CD14-positive monocyte (primary cell): Measurements from ENCODE around the gene RAB3D. TPM values are rescaled to one million over a fixed set of nuclear protein-coding genes. Genes with fewer than 3 reads are reported as not detected.

Experiments used
- DNase-seq, 3 donors: peaks; one replicate each; pipeline ENCODE4 v3.0.0-alpha.2; 2011 to 2022
- H2AFZ ChIP-seq: 2 replicates; pipeline ENCODE4 v1.6.0; 2012; ENCODE audit warnings: mild to moderate bottlenecking, low read depth, low read length, inconsistent platforms; ENCODE audit not compliant: insufficient read depth, poor library complexity, severe bottlenecking
- H3K27ac ChIP-seq, 2 donors: 1 replicate in 1 of 2; 2 replicates in 1 of 2; pipeline ENCODE4 v1.5.1; 2012 to 2013; ENCODE audit warnings: low read length in 2 of 2, control low read depth in 1 of 2, inconsistent platforms in 1 of 2, low read depth in 1 of 2, mild to moderate bottlenecking in 1 of 2
- H3K27me3 ChIP-seq, 2 donors: one replicate each; pipeline versions ENCODE4 v1.6.0 to v1.6.1; 2011 to 2013; ENCODE audit warnings: low read length in 2 of 2; ENCODE audit not compliant: control insufficient read depth in 2 of 2, insufficient read depth in 2 of 2
- H3K36me3 ChIP-seq, 2 donors: replicated peaks in 1 of 2; 1 replicate in 1 of 2; 2 replicates in 1 of 2; pipeline versions ENCODE4 v1.5.1 to v1.6.1; 2012 to 2013; ENCODE audit warnings: low read length in 2 of 2, control low read depth in 1 of 2, inconsistent platforms in 1 of 2, mild to moderate bottlenecking in 1 of 2; ENCODE audit not compliant: insufficient read depth in 2 of 2, control insufficient read depth in 1 of 2
- H3K4me1 ChIP-seq, 2 donors: 1 replicate in 1 of 2; 2 replicates in 1 of 2; pipeline versions ENCODE4 v1.5.1 to v1.6.1; 2012 to 2013; ENCODE audit warnings: low read length in 2 of 2, control low read depth in 1 of 2, inconsistent platforms in 1 of 2, mild to moderate bottlenecking in 1 of 2, moderate library complexity in 1 of 2; ENCODE audit not compliant: insufficient read depth in 2 of 2, control insufficient read depth in 1 of 2
- H3K4me2 ChIP-seq: replicated peaks from 2 replicates; pipeline ENCODE3; 2012; ENCODE audit warnings: low read length, moderate library complexity, mild to moderate bottlenecking; ENCODE audit not compliant: poor library complexity, severe bottlenecking; ENCODE audit errors: extremely low read depth
- H3K4me3 ChIP-seq, 3 experiments: fragments of 200-600 bp in 1 of 3; sonication (generic) in 1 of 3; replicated peaks in 1 of 3; 1 replicate in 2 of 3; 2 replicates in 1 of 3; pipeline ENCODE4 v1.5.1; 2011 to 2013; ENCODE audit warnings: low read length in 3 of 3, mild to moderate bottlenecking in 3 of 3, control low read depth in 2 of 3, low read depth in 2 of 3, inconsistent platforms in 1 of 3, moderate library complexity in 1 of 3
- H3K79me2 ChIP-seq: 2 replicates; pipeline ENCODE4 v1.6.0; 2012; ENCODE audit warnings: mild to moderate bottlenecking, control low read depth, inconsistent platforms, low read length, moderate library complexity; ENCODE audit not compliant: insufficient read depth
- H3K9ac ChIP-seq: 2 replicates; pipeline ENCODE4 v1.6.0; 2017; ENCODE audit warnings: low read length, mild to moderate bottlenecking; ENCODE audit not compliant: insufficient read depth, poor library complexity, severe bottlenecking
- H3K9me3 ChIP-seq, 2 donors: replicated peaks in 1 of 2; 1 replicate in 1 of 2; 2 replicates in 1 of 2; pipeline versions ENCODE4 v1.5.1 to v1.6.1; 2012 to 2013; ENCODE audit warnings: low read length in 2 of 2, control low read depth in 1 of 2; ENCODE audit not compliant: control insufficient read depth in 1 of 2, insufficient read depth in 1 of 2
- H4K20me1 ChIP-seq: 2 replicates; pipeline ENCODE4 v1.6.0; 2012; ENCODE audit warnings: mild to moderate bottlenecking, low read length, control low read depth, moderate library complexity; ENCODE audit not compliant: insufficient read depth
- H3K27ac Mint-ChIP-seq, 7 donors: one replicate each; pipeline ENCODE4 v1.8.0; 2020; ENCODE audit warnings: mild to moderate bottlenecking in 7 of 7, mixed read lengths in 7 of 7, moderate library complexity in 6 of 7, inconsistent platforms in 2 of 7
- H3K27me3 Mint-ChIP-seq, 3 donors: one replicate each; pipeline ENCODE4 v1.8.0; 2021 to 2022; ENCODE audit warnings: low read depth in 3 of 3, mild to moderate bottlenecking in 3 of 3, mixed read lengths in 3 of 3, moderate library complexity in 3 of 3, inconsistent platforms in 1 of 3
- H3K36me3 Mint-ChIP-seq, 2 donors: one replicate each; pipeline ENCODE4 v1.8.0; 2020; ENCODE audit warnings: mixed read lengths in 2 of 2, inconsistent platforms in 1 of 2, mild to moderate bottlenecking in 1 of 2
- H3K4me1 Mint-ChIP-seq: one replicate; pipeline ENCODE4 v1.8.0; 2020; ENCODE audit warnings: mild to moderate bottlenecking, mixed read lengths
- H3K4me3 Mint-ChIP-seq, 2 donors: one replicate each; pipeline ENCODE4 v1.8.0; 2020; ENCODE audit warnings: mild to moderate bottlenecking in 2 of 2, mixed read lengths in 2 of 2, moderate library complexity in 1 of 2
- H3K9me3 Mint-ChIP-seq, 7 donors: one replicate each; pipeline ENCODE4 v1.8.0; 2020 to 2022; ENCODE audit warnings: mixed read lengths in 7 of 7, mild to moderate bottlenecking in 6 of 7, moderate library complexity in 6 of 7, inconsistent platforms in 2 of 7
- WGBS: methylation state at CpG from one replicate; pipeline ENCODE4 v1.1.5; 2013; ENCODE audit warnings: missing lambda C conversion rate; ENCODE audit not compliant: insufficient coverage; 5-methylcytosine and 5-hydroxymethylcytosine counted together
- intact Hi-C, 2 donors: fragments of 100-400 bp; cut with micrococcal nuclease; formaldehyde crosslinking; loops; one replicate each; pipeline versions ENCODE4 v1.15.0 to v1.15.1; 2023
- polyA plus RNA-seq, 3 donors: library from polyadenylated mRNA; depleted of rRNA in 1 of 3; unstranded in 2 of 3; stranded (reverse) in 1 of 3; fragments of 300-500 nt in 2 of 3; fragments of >200 nt in 1 of 3; fragmentation: Illumina TruSeq in 2 of 3; gene quantifications; 1 replicate in 2 of 3; 2 replicates in 1 of 3; pipeline ENCODE4 v1.2.3, GENCODE V29; 2012 to 2021
- TF ChIP-seq, protein P1 (sequence below): fragments of 200-600 bp; IDR thresholded peaks from one replicate; pipeline ENCODE4 v1.8.0; 2022; ENCODE audit warnings: antibody characterized with exemption, mild to moderate bottlenecking

The RAB3D gene
- polyA plus RNA-seq, 3 donors = 52.9 to 78.1 (median 60.8) TPM

DNA sequence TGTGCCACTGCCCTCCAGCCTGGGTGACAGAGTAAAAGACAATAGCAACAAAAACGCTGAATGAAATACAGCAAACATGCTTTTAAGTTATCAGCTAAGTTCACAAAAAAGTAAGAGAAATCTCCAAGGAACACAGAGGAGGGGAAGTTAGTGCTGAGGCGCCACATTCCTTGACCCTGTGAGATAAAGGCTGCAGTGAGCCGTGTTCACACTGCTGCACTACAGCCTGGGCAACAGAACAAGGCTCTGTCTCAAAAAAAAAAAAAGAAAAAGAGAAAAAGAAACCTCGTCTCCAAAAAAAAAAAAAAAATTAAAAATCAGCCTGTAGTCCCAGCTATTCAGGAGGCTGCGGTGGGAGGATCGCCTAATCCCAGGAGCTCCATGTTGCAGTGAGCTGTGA is 60.8 kb downstream of the RAB3D start:
- Mint-ChIP-seq H3K36me3 (no peaks in the 10 kb centered on the region), H3K4me1 (peaks cover 16% of the 10 kb centered on the region), H3K4me3 (peak overlapping the region in 1 of 2 donors; percentile 47), H3K27ac (no peak overlapping the region), H3K9me3 (peaks cover 0 to 19% (median 8%) of the 10 kb centered on the region in 7 donors), H3K27me3 (peaks cover 58 to 77% (median 70%) of the 10 kb centered on the region in 3 donors)
- Histone ChIP-seq H3K27me3 (peaks cover 26 to 63% of the 10 kb centered on the region in 2 donors), H2AFZ (no peak overlapping the region), H3K79me2 (no peaks in the 10 kb centered on the region), H3K9me3 (no peaks in the 10 kb centered on the region), H3K36me3 (no peaks in the 10 kb centered on the region), H3K27ac (no peak overlapping the region), H3K9ac (no peak overlapping the region), H3K4me1 (peaks cover 16% of the 10 kb centered on the region in 2 donors), H3K4me2 (no peak overlapping the region), H4K20me1 (no peaks in the 10 kb centered on the region), H3K4me3 (no peak overlapping the region)
- no peak for DNase-seq
- TF ChIP-seq, protein P1, sequence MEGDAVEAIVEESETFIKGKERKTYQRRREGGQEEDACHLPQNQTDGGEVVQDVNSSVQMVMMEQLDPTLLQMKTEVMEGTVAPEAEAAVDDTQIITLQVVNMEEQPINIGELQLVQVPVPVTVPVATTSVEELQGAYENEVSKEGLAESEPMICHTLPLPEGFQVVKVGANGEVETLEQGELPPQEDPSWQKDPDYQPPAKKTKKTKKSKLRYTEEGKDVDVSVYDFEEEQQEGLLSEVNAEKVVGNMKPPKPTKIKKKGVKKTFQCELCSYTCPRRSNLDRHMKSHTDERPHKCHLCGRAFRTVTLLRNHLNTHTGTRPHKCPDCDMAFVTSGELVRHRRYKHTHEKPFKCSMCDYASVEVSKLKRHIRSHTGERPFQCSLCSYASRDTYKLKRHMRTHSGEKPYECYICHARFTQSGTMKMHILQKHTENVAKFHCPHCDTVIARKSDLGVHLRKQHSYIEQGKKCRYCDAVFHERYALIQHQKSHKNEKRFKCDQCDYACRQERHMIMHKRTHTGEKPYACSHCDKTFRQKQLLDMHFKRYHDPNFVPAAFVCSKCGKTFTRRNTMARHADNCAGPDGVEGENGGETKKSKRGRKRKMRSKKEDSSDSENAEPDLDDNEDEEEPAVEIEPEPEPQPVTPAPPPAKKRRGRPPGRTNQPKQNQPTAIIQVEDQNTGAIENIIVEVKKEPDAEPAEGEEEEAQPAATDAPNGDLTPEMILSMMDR = no peak
- no CpG with 5 or more reads among the region's 6 CpGs for WGBS
- intact Hi-C loops = no loop called here

DNA sequence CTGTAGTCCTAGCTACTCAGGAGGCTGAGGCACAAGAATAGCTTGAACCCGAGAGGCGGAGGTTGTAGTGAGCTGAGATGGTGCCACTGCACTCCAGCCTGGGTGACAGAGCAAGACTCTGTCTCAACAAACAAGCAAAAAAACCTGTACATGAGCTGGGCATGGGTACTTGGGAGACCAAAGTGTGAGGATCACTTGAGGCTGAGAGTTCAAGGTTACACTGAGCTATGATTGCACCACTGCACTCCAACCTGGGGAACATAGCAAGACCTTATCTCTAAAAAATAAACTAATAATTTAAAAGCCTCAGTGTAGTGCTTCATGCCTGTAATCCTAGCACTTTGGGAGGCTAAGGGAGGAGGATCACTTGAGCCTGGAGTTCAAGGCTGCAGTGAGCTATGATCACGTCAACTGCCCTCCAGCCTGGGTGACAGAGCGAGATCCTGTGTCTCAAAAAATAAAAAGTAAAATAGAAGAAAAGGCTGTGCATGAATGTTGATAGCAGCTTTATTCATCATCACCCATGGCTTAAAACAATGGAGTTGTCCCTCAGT is 64.8 kb downstream of the RAB3D start:
- DNase-seq = no peak
- peaks cover 50 to 76% (median 66%) of the 10 kb centered on the region in 3 donors for H3K27me3 Mint-ChIP-seq
- peaks cover 5% of the 10 kb centered on the region for H3K4me1 Mint-ChIP-seq
- peaks cover 0 to 21% (median 8%) of the 10 kb centered on the region in 7 donors for H3K9me3 Mint-ChIP-seq
- Histone ChIP-seq H3K27me3 (peaks cover 15 to 48% of the 10 kb centered on the region in 2 donors), H3K36me3 (no peaks in the 10 kb centered on the region), H3K4me2 (no peak overlapping the region), H3K79me2 (no peaks in the 10 kb centered on the region), H3K9me3 (no peaks in the 10 kb centered on the region), H3K9ac (no peak overlapping the region), H3K27ac (no peak overlapping the region), H4K20me1 (no peaks in the 10 kb centered on the region), H2AFZ (no peak overlapping the region), H3K4me3 (no peak overlapping the region), H3K4me1 (peaks cover 7% of the 10 kb centered on the region in 2 donors)
- TF ChIP-seq, protein P1 = no peak
- intact Hi-C loops = no loop called here
- no CpG with 5 or more reads among the region's 4 CpGs for WGBS
- peak overlapping the region in 1 of 7 donors; percentile 11 for H3K27ac Mint-ChIP-seq
- peak overlapping the region in 1 of 2 donors; percentile 64 for H3K4me3 Mint-ChIP-seq
- no peaks in the 10 kb centered on the region for H3K36me3 Mint-ChIP-seq
